Endodermal cell (in vitro differentiated cells): Measurements from ENCODE around the gene AMBN. TPM values are rescaled to one million over a fixed set of nuclear protein-coding genes. Genes with fewer than 3 reads are reported as not detected.

ENCODE experiments used
- DNase-seq: peaks from one replicate; pipeline ENCODE4 v3.0.0-alpha.2; 2017
- H3K27ac ChIP-seq: 2 replicates; pipeline ENCODE4 v1.5.1; 2013; ENCODE audit warnings: mild to moderate bottlenecking, low read depth, low read length, moderate library complexity
- H3K27me3 ChIP-seq: 2 replicates; pipeline ENCODE4 v1.6.1; 2013; ENCODE audit warnings: mild to moderate bottlenecking, low read length, moderate library complexity; ENCODE audit not compliant: insufficient read depth, control insufficient read depth, poor library complexity, severe bottlenecking
- H3K36me3 ChIP-seq: 2 replicates; pipeline ENCODE4 v1.7.0; 2013; ENCODE audit warnings: mild to moderate bottlenecking, low read length, moderate library complexity; ENCODE audit not compliant: control insufficient read depth, insufficient read depth
- H3K4me1 ChIP-seq: one replicate; pipeline ENCODE4 v1.7.0; 2013; ENCODE audit warnings: low read length; ENCODE audit not compliant: control insufficient read depth, insufficient read depth
- H3K4me3 ChIP-seq: 2 replicates; pipeline ENCODE4 v1.5.1; 2013; ENCODE audit warnings: mild to moderate bottlenecking, low read length, moderate library complexity
- H3K9ac ChIP-seq: 2 replicates; pipeline ENCODE4 v1.6.1; 2013; ENCODE audit warnings: mild to moderate bottlenecking, low read length, moderate library complexity; ENCODE audit not compliant: poor library complexity, severe bottlenecking; ENCODE audit errors: extremely low read depth
- H3K9me3 ChIP-seq: 2 replicates; pipeline ENCODE4 v1.6.1; 2013; ENCODE audit warnings: mild to moderate bottlenecking, low read length, moderate library complexity; ENCODE audit not compliant: control insufficient read depth
- H3K27ac Mint-ChIP-seq: 2 replicates; pipeline ENCODE4 v1.8.0; 2020; ENCODE audit warnings: mixed read lengths
- H3K27me3 Mint-ChIP-seq: 2 replicates; pipeline ENCODE4 v1.8.0; 2021; ENCODE audit warnings: mild to moderate bottlenecking, mixed read lengths; ENCODE audit not compliant: insufficient read depth
- H3K36me3 Mint-ChIP-seq: 2 replicates; pipeline ENCODE4 v1.8.0; 2020; ENCODE audit warnings: low read depth, mixed read lengths
- H3K4me1 Mint-ChIP-seq: 2 replicates; pipeline ENCODE4 v1.8.0; 2020; ENCODE audit warnings: mixed read lengths
- H3K4me3 Mint-ChIP-seq: 2 replicates; pipeline ENCODE4 v1.8.0; 2020; ENCODE audit warnings: mild to moderate bottlenecking, moderate library complexity, mixed read lengths
- H3K9me3 Mint-ChIP-seq: 2 replicates; pipeline ENCODE4 v1.8.0; 2020; ENCODE audit warnings: mild to moderate bottlenecking, mixed read lengths
- WGBS, 2 experiments: methylation state at CpG; one replicate each; pipeline versions ENCODE4 v1.1.5 to v1.1.7; 2013; ENCODE audit warnings: missing lambda C conversion rate in 2 of 2, mixed read lengths in 1 of 2; ENCODE audit not compliant: insufficient coverage in 1 of 2, insufficient read length in 1 of 2; 5-methylcytosine and 5-hydroxymethylcytosine counted together
- total RNA-seq, 2 donors: library from RNA; stranded (reverse); fragmentation: NEBNext Ultra II Directional in 1 of 2; extraction: Animal tissue kit (Norgen Biotek cat#: 25700) in 1 of 2; gene quantifications; 2 replicates in 1 of 2; 3 replicates in 1 of 2; pipeline ENCODE4 v1.2.1, GENCODE V29; 2021
- TF ChIP-seq, protein P1 (sequence below): fragments of 200-600 bp; sonication (generic); conservative IDR thresholded peaks from 2 replicates; pipeline ENCODE4 v1.5.0; 2021; ENCODE audit warnings: antibody characterized with exemption, mild to moderate bottlenecking

AMBN gene
- total RNA-seq, 2 donors from 2014 or later = not detected

DNA sequence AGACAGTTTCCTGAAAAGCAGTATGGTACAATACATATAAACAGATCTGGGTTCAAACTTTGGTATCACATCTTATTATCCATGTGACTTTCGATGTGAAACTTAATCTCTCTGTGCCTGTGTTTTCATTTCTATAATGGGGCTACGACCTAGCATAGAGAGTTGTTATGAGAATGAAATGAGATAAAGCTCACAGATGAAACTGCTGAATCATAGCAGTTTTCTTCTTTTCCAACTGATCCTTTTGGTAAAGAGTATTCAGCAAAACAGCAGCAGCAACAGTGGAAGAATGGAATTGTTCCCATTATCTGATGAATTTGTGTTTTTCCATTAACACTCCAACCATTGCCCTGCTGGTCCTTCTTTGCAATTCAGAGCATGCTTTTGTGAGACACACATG, 16.3 kb downstream of the AMBN start:
- no peaks in the 10 kb centered on the region for H3K27me3 ChIP-seq
- no peak overlapping the region for H3K4me3 ChIP-seq
- no peak overlapping the region for H3K4me3 Mint-ChIP-seq
- H3K9me3 ChIP-seq = no peaks in the 10 kb centered on the region
- H3K4me1 ChIP-seq = peaks cover 7% of the 10 kb centered on the region
- no peaks in the 10 kb centered on the region for H3K36me3 Mint-ChIP-seq
- peaks cover 10% of the 10 kb centered on the region for H3K27me3 Mint-ChIP-seq
- WGBS, 2 experiments = 83 to 94% methylated on average over 1 to 2 of the region's 2 CpGs
- TF ChIP-seq, protein P1, sequence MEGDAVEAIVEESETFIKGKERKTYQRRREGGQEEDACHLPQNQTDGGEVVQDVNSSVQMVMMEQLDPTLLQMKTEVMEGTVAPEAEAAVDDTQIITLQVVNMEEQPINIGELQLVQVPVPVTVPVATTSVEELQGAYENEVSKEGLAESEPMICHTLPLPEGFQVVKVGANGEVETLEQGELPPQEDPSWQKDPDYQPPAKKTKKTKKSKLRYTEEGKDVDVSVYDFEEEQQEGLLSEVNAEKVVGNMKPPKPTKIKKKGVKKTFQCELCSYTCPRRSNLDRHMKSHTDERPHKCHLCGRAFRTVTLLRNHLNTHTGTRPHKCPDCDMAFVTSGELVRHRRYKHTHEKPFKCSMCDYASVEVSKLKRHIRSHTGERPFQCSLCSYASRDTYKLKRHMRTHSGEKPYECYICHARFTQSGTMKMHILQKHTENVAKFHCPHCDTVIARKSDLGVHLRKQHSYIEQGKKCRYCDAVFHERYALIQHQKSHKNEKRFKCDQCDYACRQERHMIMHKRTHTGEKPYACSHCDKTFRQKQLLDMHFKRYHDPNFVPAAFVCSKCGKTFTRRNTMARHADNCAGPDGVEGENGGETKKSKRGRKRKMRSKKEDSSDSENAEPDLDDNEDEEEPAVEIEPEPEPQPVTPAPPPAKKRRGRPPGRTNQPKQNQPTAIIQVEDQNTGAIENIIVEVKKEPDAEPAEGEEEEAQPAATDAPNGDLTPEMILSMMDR = no peak
- peaks cover 22% of the 10 kb centered on the region for H3K4me1 Mint-ChIP-seq
- H3K36me3 ChIP-seq = no peaks in the 10 kb centered on the region
- H3K9ac ChIP-seq = no peak overlapping the region
- H3K9me3 Mint-ChIP-seq = no peaks in the 10 kb centered on the region
- no peak overlapping the region for H3K27ac ChIP-seq
- DNase-seq = no peak
- no peak overlapping the region for H3K27ac Mint-ChIP-seq

DNA sequence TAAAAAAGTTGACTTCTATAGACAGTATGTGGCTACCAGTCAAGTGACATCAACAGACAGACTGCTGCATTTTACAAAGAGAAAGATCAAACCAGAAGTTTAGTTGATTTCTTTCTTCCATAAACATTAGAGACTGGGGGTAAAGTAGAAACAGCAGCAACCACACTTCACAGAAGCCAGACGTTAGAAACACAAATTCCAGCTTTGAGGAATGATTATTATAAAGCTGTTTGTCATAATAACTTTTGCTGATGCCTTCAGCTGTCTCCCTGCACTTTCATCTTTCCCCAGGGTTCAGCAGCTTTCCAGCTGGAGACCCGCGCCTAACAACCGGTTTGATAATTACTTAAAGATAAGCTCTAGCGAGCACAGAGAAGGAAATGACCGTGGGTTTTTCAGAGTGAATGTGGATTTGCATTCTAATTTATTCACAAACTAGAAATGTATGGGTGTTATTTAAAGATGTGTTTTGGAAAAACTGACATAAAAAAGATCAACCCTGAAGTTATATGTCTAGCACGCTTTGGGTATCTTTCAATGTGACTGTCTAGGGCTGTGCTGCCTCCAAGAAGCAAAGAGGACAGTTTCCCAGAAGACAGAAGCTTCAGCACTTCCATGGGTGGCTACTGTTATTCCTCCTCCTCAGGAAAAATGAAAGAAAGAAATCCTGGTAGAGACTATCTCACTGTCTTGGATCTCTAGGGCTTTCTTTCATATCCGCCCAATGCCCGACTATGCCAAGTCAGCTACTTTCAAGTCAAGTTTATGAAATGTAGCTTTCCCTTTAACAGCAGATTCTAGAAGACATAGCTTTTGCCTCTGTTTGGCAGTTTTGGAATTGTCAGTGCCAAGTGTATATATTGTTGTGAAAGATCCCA, 21.5 kb downstream of the AMBN start:
- no peak overlapping the region for H3K4me3 Mint-ChIP-seq
- no peak overlapping the region for H3K4me3 ChIP-seq
- no peaks in the 10 kb centered on the region for H3K36me3 ChIP-seq
- no peak overlapping the region for H3K27ac ChIP-seq
- no peaks in the 10 kb centered on the region for H3K9me3 Mint-ChIP-seq
- peaks cover 5% of the 10 kb centered on the region for H3K27me3 ChIP-seq
- no peak overlapping the region for H3K9ac ChIP-seq
- TF ChIP-seq, protein P1 = no peak
- WGBS, 2 experiments = 67 to 82% methylated on average over 1 to 9 of the region's 9 CpGs
- peaks cover 35% of the 10 kb centered on the region for H3K4me1 Mint-ChIP-seq
- no peak overlapping the region for H3K27ac Mint-ChIP-seq
- peaks cover 38% of the 10 kb centered on the region for H3K27me3 Mint-ChIP-seq
- H3K9me3 ChIP-seq = no peaks in the 10 kb centered on the region
- H3K4me1 ChIP-seq = peaks cover 8% of the 10 kb centered on the region
- DNase-seq = no peak
- no peaks in the 10 kb centered on the region for H3K36me3 Mint-ChIP-seq

DNA sequence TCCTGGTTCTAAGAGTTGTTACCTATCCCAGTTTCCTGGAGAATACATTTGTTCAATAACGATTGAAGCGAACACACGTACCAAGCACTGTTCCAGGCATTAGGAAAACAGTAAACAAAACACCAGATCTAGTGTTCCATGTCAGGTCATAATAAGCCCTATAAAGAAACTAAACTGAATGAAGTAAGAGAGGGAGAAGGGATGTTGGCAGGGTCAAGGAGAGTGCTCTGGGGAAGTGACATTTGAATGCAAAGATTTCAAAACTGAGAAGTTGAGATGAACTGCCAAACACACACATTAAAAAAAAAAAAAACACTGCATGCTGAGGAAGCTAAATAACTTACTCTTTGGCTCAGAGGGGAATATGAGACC, 22.1 kb downstream of the AMBN start:
- 82 to 93% methylated on average over 3 of the region's 3 CpGs for WGBS, 2 experiments
- Histone ChIP-seq H3K27me3 (peaks cover 5% of the 10 kb centered on the region), H3K4me1 (peaks cover 8% of the 10 kb centered on the region), H3K36me3 (no peaks in the 10 kb centered on the region), H3K9ac (no peak overlapping the region), H3K27ac (no peak overlapping the region), H3K4me3 (no peak overlapping the region), H3K9me3 (no peaks in the 10 kb centered on the region)
- TF ChIP-seq, protein P1 = no peak
- peaks cover 44% of the 10 kb centered on the region for H3K27me3 Mint-ChIP-seq
- no peaks in the 10 kb centered on the region for H3K9me3 Mint-ChIP-seq
- no peak for DNase-seq
- peaks cover 34% of the 10 kb centered on the region for H3K4me1 Mint-ChIP-seq
- no peak overlapping the region for H3K27ac Mint-ChIP-seq
- no peaks in the 10 kb centered on the region for H3K36me3 Mint-ChIP-seq
- no peak overlapping the region for H3K4me3 Mint-ChIP-seq
